DMS53 treated with DMSO at 0.1 percent for 48 hours (cell line): ENCODE data around the gene TSC2.
"Not testable (repeated sequence)": the region's sequence is repeated elsewhere in the genome, so short reads cannot be mapped to it uniquely, and the experiment has no call there.

Experiments used
- DNase-seq: peaks from one replicate; lab custom pipeline; 2025; ENCODE audit not compliant: unreplicated experiment; lab: John Stamatoyannopoulos, UW

Gene TSC2

DNA sequence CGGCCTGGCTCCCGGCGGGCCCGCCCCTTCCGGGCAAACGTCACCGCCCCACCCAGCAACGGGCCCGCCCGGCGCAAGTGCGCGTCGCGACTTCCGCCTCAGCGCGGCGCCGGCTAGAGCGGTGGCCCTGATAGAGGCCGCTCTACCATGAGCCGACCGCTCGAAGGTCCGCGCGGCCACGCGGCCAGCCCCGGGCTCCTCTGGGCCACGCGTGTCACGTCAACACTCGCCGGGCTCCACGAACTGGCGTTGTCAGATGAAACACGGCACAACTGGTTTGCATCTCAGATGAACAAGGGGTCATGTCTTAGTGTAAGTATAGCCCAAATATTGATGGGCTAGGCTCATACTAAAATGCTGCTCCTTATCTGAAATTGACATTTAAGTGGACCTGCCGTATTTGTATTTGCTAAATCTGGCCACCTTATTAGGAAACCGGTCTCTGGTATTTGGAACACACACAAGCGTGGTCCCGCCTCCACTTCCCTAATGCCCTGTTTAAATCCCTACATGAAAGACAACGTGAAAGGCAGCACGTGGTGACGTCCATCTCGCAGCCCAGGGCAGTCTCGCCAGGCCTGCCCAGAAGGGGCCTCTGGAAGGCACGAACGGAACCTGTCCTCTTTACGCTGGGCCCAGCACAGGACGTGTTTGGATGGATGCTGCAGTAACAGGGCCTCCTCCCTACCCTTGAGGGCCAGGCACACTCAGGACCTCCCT is 37.8 kb upstream of the TSC2 start, which contains the start of gene ZNF598:
Gene ZNF598 (minus strand): TSS at position 31 of the 720 bp plus-strand sequence.
- DNase-seq: peak; percentile 34

GRCh38 chr16:2011726-2012125 is 36.1 kb upstream of the TSC2 start:
- not testable (repeated sequence) for DNase-seq

GRCh38 chr16:2013527-2013926 is 34.3 kb upstream of the TSC2 start:
- DNase-seq: no peak

- DNase-seq: no peak
Measured at GRCh38 chr16:2015117-2015946, 32.5 kb upstream of the TSC2 start.

GRCh38 chr16:2015947-2016208 is 31.9 kb upstream of the TSC2 start:
- no peak for DNase-seq

GRCh38 chr16:2016407-2016922 is 31.3 kb upstream of the TSC2 start:
- no peak for DNase-seq

GRCh38 chr16:2019518-2019920 is 28.3 kb upstream of the TSC2 start, which contains the start of gene NPW:
Gene NPW, plus strand, starts transcription at chr16:2019785.
- DNase-seq: no peak

- no peak for DNase-seq
Measured at GRCh38 chr16:2019921-2020831, 27.6 kb upstream of the TSC2 start.

- DNase-seq: no peak
Measured at GRCh38 chr16:2022723-2023091, 25.1 kb upstream of the TSC2 start.

DNA sequence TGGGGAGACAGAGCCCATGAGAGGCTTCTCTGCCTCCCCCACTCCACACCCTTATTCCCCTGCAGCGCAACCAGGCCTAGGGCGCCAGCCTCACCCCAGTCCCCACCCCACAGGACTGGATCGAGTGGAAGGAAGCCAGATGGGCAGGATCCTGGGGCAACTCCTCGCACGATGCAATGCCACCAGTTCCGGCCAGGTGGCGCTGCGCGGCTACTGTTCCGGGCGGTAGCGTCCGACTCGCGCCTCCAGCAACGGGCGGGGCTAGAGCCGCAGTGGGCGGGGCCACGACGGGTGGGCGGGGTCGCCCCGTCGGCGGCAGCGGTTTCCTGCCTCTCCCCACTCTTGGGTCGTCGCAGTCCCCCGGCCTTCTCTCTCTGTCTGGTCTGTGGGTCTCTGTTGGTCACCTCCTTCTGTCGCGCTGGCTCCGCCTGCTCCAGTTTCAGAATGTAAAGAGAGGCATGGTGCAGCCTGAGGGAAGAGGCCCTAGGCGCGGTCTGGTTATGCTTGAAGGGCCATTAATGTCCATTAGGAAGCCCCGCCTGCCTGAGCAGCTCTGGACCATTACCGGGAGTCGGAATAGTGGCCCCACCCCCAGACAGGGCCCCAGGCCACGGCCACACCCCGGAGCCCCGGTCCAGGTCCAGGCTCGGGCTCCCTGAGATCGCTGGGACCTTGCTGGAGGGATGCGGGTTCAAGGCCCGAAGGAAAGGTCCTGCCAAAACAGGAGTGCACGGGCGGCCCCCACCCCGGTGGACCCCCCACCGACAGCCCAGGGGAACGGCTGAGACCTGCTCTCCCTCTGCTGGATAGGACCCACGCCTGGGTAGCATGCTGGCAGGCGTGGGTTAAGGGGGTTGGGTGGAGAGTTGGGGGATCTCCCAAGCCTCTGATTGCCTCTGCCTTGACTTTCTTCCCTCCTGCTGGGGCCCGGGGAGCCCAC is 24.4 kb upstream of the TSC2 start:
- peak; percentile 67 for DNase-seq

DNA sequence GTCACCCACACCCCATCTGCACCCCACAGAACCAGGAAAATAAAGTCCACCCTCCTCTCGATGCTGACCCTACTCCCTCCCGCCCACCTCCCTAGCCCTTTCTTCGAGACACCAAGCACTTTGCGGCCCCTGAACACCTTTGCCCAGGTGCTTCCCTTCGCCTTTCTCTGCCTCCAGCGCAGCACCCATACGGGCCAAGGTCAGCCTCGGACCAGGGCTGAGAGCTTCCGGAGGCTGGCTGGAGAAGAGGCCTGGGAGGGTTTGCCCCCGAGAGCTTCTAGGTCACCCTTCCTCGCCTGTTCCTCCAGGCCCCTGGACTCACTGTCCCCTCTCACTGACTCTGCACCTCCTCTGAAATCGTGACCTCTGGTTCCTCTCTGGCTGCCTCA is 23.8 kb upstream of the TSC2 start:
- no peak for DNase-seq

DNA sequence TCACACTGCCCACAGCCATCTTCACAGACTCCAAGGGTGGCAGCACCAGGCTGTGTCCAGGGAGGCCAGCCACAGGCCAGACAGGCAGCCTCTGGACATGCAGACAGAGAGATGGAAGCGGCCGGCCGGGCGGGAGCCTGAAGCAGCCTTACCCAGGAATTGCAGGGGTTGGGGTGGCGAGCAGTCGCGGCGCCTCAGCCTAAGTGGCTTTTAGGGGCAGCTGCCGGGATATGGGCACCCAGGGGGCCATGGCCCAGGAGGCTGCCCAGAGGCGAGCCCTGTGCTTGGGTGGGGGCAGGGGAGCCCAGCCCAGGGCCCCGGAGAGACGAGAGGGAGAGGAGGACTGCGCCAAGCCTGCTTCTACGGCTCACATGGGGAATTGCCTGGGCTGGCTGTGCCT is 22.5 kb upstream of the TSC2 start:
- DNase-seq: no peak

DNA sequence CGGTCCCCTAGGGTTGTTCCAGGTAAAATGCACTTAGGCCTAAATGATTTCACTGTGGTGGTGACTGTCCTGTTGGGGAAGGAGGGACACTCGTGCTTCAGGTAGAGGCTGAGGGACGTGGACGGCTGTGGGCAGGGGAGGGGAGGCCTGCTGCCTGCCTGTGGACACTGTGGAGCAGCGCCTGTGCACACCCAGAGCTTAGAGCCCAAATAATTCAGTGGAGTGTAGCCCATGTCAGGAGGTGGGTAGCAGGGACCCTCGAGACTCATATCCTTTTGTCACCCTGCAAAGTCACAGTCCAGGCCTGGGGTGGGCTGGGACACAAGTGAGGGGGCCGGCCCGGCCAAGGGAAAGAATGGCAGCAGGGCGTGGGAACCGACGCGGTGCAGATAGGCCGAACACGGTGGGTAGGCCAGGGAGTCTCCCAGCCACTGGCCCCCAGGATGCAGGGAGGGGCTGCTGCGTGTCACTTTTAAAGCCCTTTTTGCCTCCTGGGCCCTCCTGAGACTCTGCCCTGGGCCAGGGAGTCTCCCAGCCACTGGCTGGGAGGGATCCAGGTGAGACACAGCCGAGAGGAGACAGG is 21.8 kb upstream of the TSC2 start:
- DNase-seq: no peak

GRCh38 chr16:2026461-2027023 is 21.2 kb upstream of the TSC2 start, which contains the start of gene NHERF2:
Gene NHERF2, plus strand, starts transcription at chr16:2026902. Its CDS starts 104 bp downstream, at chr16:2027006.
- no peak for DNase-seq

GRCh38 chr16:2027024-2028010 is 20.5 kb upstream of the TSC2 start:
- DNase-seq: peak; percentile 10

- no peak for DNase-seq
Measured at GRCh38 chr16:2028146-2028545, 19.6 kb upstream of the TSC2 start.

DNA sequence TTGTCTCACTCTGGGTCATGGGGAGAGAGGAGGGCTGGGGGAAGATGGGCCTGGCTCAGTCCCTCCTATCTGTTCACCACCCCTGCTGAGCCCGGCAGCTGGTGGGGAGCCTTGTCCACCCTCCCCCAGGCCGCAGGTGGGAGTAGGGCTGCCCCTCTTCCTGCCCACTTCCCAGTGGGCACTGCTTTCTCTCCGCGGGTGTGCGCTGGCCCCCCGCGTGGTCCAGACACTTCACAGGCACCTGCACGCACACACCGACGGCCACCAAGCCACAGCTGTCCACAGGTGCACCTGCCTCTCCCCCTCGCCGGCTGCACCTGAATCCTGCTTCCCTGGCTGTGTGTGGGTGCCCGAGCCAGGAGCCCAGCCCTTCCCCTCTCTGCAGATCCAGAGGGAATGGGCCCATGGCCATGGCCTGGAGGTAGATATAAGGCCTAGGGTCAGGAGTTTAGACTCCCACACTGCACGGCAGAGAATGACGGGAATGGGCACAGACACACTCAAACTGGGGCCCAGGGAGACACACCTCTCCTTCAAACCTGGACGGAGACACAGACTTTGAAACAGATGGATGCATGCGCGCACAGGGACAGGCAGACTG is 19.1 kb upstream of the TSC2 start:
- DNase-seq: no peak

DNA sequence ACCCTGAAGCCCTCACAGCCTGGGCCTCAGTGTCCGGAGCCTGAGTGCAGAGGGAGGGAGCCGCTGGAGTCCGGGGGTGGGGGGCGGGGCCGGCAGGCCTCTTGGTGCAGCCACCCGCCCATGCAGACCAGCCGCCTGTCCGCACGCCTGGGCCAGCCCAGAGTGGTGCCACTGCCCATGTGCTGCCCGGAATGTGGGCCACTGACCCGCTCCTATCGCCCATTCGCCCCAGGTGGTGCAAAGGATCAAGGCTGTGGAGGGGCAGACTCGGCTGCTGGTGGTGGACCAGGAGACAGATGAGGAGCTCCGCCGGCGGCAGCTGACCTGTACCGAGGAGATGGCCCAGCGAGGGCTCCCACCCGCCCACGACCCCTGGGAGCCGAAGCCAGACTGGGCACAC is 18.4 kb upstream of the TSC2 start:
- DNase-seq: no peak
